HG03139 (cell line): ENCODE measurements around the gene CSH2.

Experiments
- ATAC-seq: cut with Tn5 transposase; IDR thresholded peaks from one replicate; pipeline ENCODE4 v1.9.1; 2021; ENCODE audit not compliant: unreplicated experiment

The CSH2 gene

GRCh38 chr17:63837480-63837879, 36.0 kb downstream of the CSH2 start:
- no peak for ATAC-seq

GRCh38 chr17:63836811-63837210, 36.7 kb downstream of the CSH2 start:
- ATAC-seq, result no peak

- no peak for ATAC-seq
These were observed 38.2 kb downstream of the CSH2 start for GRCh38 chr17:63835167-63835720.

- ATAC-seq, result peak; percentile 53
These were observed 38.9 kb downstream of the CSH2 start for GRCh38 chr17:63834431-63835166.

GRCh38 chr17:63833741-63834373, 39.6 kb downstream of the CSH2 start:
- ATAC-seq, result no peak

GRCh38 chr17:63833026-63833740, 40.3 kb downstream of the CSH2 start:
- no peak for ATAC-seq

GRCh38 chr17:63832455-63832854, 41.0 kb downstream of the CSH2 start:
- no peak for ATAC-seq

GRCh38 chr17:63832014-63832413, 41.5 kb downstream of the CSH2 start:
- ATAC-seq, result no peak

GRCh38 chr17:63831505-63831904, 42.0 kb downstream of the CSH2 start:
- ATAC-seq, result no peak

- no peak for ATAC-seq
These were observed 42.5 kb downstream of the CSH2 start for GRCh38 chr17:63830904-63831491.

- no peak for ATAC-seq
These were observed 43.2 kb downstream of the CSH2 start for GRCh38 chr17:63830278-63830677.

GRCh38 chr17:63828936-63829335, 44.5 kb downstream of the CSH2 start:
- ATAC-seq, result no peak

GRCh38 chr17:63827801-63828221, 45.7 kb downstream of the CSH2 start:
- ATAC-seq, result no peak

- ATAC-seq, result peak; percentile 82
These were observed 46.3 kb downstream of the CSH2 start, which contains the start of the genes FTSJ3 and PSMC5 for GRCh38 chr17:63827002-63827800. Gene FTSJ3, minus strand, starts transcription at chr17:63827663. Its CDS starts 761 bp downstream, at chr17:63826902. Gene PSMC5, plus strand, starts transcription at chr17:63827431. Its CDS starts 60 bp downstream, at chr17:63827491.

GRCh38 chr17:63826468-63827001, 46.9 kb downstream of the CSH2 start:
- no peak for ATAC-seq

- no peak for ATAC-seq
These were observed 49.1 kb downstream of the CSH2 start for GRCh38 chr17:63824362-63824761.

- ATAC-seq, result no peak
These were observed 49.7 kb downstream of the CSH2 start for GRCh38 chr17:63823659-63824331.

GRCh38 chr17:63822537-63822936, 50.9 kb downstream of the CSH2 start:
- ATAC-seq, result no peak
